Gastrocnemius medialis (tissue), 4 donors: ENCODE measurements around the gene TEDDM1.

ENCODE experiments used
- CTCF ChIP-seq, 5 experiments: fragments of 450-650 bp in 3 of 5; fragments of 200-600 bp in 2 of 5; sonication (generic) in 2 of 5; IDR thresholded peaks in 4 of 5; conservative IDR thresholded peaks in 1 of 5; 1 replicate in 4 of 5; 2 replicates in 1 of 5; pipeline ENCODE4 v1.5.1; 2016 to 2019; ENCODE audit warnings: antibody characterized with exemption in 5 of 5, mild to moderate bottlenecking in 3 of 5, moderate library complexity in 3 of 5
- POLR2A ChIP-seq, 2 donors: fragments of 450-650 bp; IDR thresholded peaks; one replicate each; pipeline ENCODE4 v1.6.1; 2017; ENCODE audit warnings: antibody characterized with exemption in 2 of 2, mild to moderate bottlenecking in 2 of 2, moderate library complexity in 2 of 2

DNA sequence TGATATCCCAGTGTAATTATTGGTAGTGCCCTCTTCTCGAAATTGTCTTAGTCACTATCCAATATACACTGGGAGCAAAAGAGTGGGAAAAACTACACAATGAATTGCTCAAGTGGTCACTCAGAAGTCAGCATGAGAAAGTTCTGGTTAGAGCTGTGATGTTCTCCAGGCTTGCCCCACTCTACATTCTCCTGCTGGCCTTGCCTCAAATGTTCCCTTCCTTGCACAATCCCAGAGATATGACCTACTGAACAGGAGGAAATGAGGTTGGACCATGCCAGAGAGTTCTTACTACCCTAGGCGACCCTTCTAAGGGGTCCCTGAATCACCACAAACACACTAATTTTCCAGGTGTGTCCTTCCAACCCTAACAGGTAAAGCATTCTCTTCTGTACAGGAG, 49.6 kb downstream of the TEDDM1 start:
- TF ChIP-seq CTCF (IDR thresholded peaks at IDR 0.05 in 4 of 5, conservative IDR thresholded peaks at IDR 0.05 in 1 of 5) (peak in 1 of 5 experiments; percentile 20), POLR2A (IDR thresholded peaks at IDR 0.05) (peak in 1 of 2 donors; percentile 41)
